ENCODE results near the gene BTBD2. TPM values are rescaled to one million over a fixed set of nuclear protein-coding genes. Genes with fewer than 3 reads are reported as not detected.

The BTBD2 gene
- total and polyA plus RNA-seq, 2 of the 13 experiments (the other 11 are each of a cell fraction or from before 2014, with no cell fraction given), result 28.1 to 45.3 TPM

DNA sequence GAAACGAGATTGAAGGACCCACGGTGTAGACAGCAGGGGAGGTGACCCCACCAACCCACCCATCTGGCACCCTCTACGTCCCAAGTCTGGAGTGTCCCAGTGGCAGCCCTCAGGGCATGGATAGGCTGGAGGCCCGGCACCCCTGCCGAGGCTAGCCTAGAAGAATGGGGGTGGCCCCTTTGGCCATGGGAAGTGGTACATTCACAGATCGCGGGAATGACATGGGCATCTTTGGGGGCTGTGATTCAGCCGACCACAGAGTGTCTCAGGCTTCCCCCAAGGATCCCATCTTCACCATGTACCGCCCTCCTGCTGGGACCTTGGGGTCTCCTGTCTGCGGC, 46.8 kb upstream of the BTBD2 start:
- WGBS (ENCODE audit: low lambda C conversion rate), result 29% methylated on average over 5 of the region's 10 CpGs
- no peaks in the 10 kb centered on the region for H4K20me1 ChIP-seq (ENCODE audit: insufficient read depth, low read length)
- H3K9me3 ChIP-seq (ENCODE audit: low read length), result no peaks in the 10 kb centered on the region
- ChIA-PET POLR2A (interaction anchor here (1.0 to 3.2 kb wide), 6 partner anchors 10 to 46 kb away, joined by 5 to 40 read pairs (median 8); partner anchors contain the start of genes BTBD2 and MKNK2), CTCF (ENCODE audit: low intra/inter-chr PET ratio, low total read pairs) (no interaction called here)
- no peak for FAIRE-seq
- H3K4me1 ChIP-seq (ENCODE audit: insufficient read depth, low read length), result peaks cover 77% of the 10 kb centered on the region
- H2AFZ ChIP-seq (ENCODE audit: low read length), result no peak overlapping the region
- H3K9ac ChIP-seq (ENCODE audit: insufficient read depth, low read depth, low read length), result peak overlapping the region; percentile 97
- no peak for DNase-seq (ENCODE audit: low spot score)
- H3K79me2 ChIP-seq (ENCODE audit: insufficient read depth, low read length), result no peaks in the 10 kb centered on the region
- peak overlapping the region; percentile 91 for H3K4me2 ChIP-seq (ENCODE audit: low read depth, low read length)
- no peaks in the 10 kb centered on the region; a peak in 1 of 5 replicates for H3K27me3 ChIP-seq (ENCODE audit: control insufficient read depth in 1 of 2, insufficient read depth in 2 of 2, low read length in 2 of 2)
- in situ Hi-C loops (cut with HindIII; ENCODE audit: extremely low pct_ligation_motif_present, low pct_unique_long_range_greater_than_20kb) (loop anchor here (5.0 to 10.0 kb wide), 2 partner anchors 40 to 128 kb away; no protein-coding TSS in a partner anchor), intact Hi-C loops (cut with micrococcal nuclease; ENCODE audit: unreplicated experiment) (no loop called here)
- peak; percentile 0; the same call in 2 of the 3 replicates for ATAC-seq
- H3K4me3 ChIP-seq (replicated peaks in 1 of 3; ENCODE audit: insufficient read depth in 1 of 3, low read depth in 2 of 3, low read length in 3 of 3), result peak overlapping the region; percentile 58 to 84 (median 69)
- peak overlapping the region; percentile 100 for H3K27ac ChIP-seq (ENCODE audit: extremely low read length, insufficient read depth, low read length)
- BruUV-seq (replicated peaks), result no TSS peak
- no peaks in the 10 kb centered on the region for H3K36me3 ChIP-seq (replicated peaks in 1 of 2; ENCODE audit: control insufficient read depth in 1 of 2, insufficient read depth in 2 of 2, low read length in 2 of 2)
- no peak for TF ChIP-seq KAT8 (CRISPR knock-in tag; IDR thresholded peaks at IDR 0.05)
- TF ChIP-seq, protein P1, sequence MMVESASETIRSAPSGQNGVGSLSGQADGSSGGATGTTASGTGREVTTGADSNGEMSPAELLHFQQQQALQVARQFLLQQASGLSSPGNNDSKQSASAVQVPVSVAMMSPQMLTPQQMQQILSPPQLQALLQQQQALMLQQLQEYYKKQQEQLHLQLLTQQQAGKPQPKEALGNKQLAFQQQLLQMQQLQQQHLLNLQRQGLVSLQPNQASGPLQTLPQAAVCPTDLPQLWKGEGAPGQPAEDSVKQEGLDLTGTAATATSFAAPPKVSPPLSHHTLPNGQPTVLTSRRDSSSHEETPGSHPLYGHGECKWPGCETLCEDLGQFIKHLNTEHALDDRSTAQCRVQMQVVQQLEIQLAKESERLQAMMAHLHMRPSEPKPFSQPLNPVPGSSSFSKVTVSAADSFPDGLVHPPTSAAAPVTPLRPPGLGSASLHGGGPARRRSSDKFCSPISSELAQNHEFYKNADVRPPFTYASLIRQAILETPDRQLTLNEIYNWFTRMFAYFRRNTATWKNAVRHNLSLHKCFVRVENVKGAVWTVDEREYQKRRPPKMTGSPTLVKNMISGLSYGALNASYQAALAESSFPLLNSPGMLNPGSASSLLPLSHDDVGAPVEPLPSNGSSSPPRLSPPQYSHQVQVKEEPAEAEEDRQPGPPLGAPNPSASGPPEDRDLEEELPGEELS (CRISPR knock-in tag; IDR thresholded peaks at IDR 0.05), result no peak
- no peak for TF ChIP-seq ELF3 (CRISPR knock-in tag; IDR thresholded peaks at IDR 0.05)
- no peak for TF ChIP-seq HINFP (CRISPR knock-in tag; IDR thresholded peaks at IDR 0.05; ENCODE audit: low read depth)
- no peak for TF ChIP-seq HBP1 (CRISPR knock-in tag; IDR thresholded peaks at IDR 0.05; ENCODE audit: low read depth)
- TF ChIP-seq ZNF782 (CRISPR knock-in tag; IDR thresholded peaks at IDR 0.05; ENCODE audit: borderline replicate concordance), result no peak
- no peak for TF ChIP-seq ZNF788 (CRISPR knock-in tag; IDR thresholded peaks at IDR 0.05; ENCODE audit: borderline replicate concordance)
- no peak for TF ChIP-seq ZNF382 (CRISPR knock-in tag; IDR thresholded peaks at IDR 0.05; ENCODE audit: borderline replicate concordance)
- TF ChIP-seq NFKB2 (CRISPR knock-in tag; IDR thresholded peaks at IDR 0.05; ENCODE audit: borderline replicate concordance), result no peak
- TF ChIP-seq ZNF605 (CRISPR knock-in tag; IDR thresholded peaks at IDR 0.05), result 0 out of 2 replicates have a peak, but pooled peaks have one; percentile 46
- no peak for TF ChIP-seq ZSCAN12 (CRISPR knock-in tag; IDR thresholded peaks at IDR 0.05)
- TF ChIP-seq ARID2 (CRISPR knock-in tag; IDR thresholded peaks at IDR 0.05; ENCODE audit: borderline replicate concordance), result no peak
- TF ChIP-seq PCBP2 (optimal IDR thresholded peaks at IDR 0.05; ENCODE audit: low read depth, low read length, poor library complexity, severe bottlenecking), result no peak
- TF ChIP-seq, protein P2, sequence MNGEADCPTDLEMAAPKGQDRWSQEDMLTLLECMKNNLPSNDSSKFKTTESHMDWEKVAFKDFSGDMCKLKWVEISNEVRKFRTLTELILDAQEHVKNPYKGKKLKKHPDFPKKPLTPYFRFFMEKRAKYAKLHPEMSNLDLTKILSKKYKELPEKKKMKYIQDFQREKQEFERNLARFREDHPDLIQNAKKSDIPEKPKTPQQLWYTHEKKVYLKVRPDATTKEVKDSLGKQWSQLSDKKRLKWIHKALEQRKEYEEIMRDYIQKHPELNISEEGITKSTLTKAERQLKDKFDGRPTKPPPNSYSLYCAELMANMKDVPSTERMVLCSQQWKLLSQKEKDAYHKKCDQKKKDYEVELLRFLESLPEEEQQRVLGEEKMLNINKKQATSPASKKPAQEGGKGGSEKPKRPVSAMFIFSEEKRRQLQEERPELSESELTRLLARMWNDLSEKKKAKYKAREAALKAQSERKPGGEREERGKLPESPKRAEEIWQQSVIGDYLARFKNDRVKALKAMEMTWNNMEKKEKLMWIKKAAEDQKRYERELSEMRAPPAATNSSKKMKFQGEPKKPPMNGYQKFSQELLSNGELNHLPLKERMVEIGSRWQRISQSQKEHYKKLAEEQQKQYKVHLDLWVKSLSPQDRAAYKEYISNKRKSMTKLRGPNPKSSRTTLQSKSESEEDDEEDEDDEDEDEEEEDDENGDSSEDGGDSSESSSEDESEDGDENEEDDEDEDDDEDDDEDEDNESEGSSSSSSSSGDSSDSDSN (CRISPR knock-in tag; IDR thresholded peaks at IDR 0.05), result peak; percentile 6; the same call in 1 of the 2 replicates
- no peak for TF ChIP-seq ATF4 (CRISPR knock-in tag; IDR thresholded peaks at IDR 0.05)

Measured in HepG2 (cell line).